Mammary epithelial cell (primary cell): ENCODE measurements around the gene TMCO5A.

Experiments
- EZH2 ChIP-seq: IDR thresholded peaks from 2 replicates; pipeline ENCODE4 v1.6.1; 2012; ENCODE audit warnings: low read length, inconsistent platforms, borderline replicate concordance
- TF ChIP-seq, protein P1 (sequence below), 2 donors: IDR thresholded peaks in 1 of 2; conservative IDR thresholded peaks in 1 of 2; 2 replicates each; pipeline ENCODE4 v1.5.1; 2011 to 2012; ENCODE audit warnings: inconsistent platforms in 2 of 2, low read length in 2 of 2, mild to moderate bottlenecking in 2 of 2, control low read depth in 1 of 2, low read depth in 1 of 2; ENCODE audit not compliant: insufficient read depth in 1 of 2; ENCODE audit errors: extremely low read depth in 1 of 2

DNA sequence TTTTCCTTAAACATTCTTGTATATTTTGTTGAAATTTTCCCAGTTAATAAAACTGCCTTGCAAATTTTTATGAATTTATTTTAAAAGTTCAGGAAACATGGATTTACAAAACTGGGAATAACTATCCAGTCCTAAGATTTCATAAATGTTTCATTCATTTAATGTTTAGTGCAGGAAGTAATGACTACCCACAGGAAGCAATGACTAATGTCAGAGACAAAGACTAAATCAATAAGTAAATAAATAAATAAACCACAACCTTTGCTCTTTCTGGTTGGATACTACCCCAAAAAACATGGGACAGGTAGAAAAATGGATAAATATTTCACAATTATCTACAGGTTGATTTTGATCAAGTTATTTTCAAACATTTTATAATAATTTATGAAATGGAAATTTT lies 48.8 kb upstream of the TMCO5A start:
- TF ChIP-seq EZH2, result no peak
- TF ChIP-seq, protein P1, sequence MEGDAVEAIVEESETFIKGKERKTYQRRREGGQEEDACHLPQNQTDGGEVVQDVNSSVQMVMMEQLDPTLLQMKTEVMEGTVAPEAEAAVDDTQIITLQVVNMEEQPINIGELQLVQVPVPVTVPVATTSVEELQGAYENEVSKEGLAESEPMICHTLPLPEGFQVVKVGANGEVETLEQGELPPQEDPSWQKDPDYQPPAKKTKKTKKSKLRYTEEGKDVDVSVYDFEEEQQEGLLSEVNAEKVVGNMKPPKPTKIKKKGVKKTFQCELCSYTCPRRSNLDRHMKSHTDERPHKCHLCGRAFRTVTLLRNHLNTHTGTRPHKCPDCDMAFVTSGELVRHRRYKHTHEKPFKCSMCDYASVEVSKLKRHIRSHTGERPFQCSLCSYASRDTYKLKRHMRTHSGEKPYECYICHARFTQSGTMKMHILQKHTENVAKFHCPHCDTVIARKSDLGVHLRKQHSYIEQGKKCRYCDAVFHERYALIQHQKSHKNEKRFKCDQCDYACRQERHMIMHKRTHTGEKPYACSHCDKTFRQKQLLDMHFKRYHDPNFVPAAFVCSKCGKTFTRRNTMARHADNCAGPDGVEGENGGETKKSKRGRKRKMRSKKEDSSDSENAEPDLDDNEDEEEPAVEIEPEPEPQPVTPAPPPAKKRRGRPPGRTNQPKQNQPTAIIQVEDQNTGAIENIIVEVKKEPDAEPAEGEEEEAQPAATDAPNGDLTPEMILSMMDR (conservative IDR thresholded peaks at IDR 0.05 in 1 of 2, IDR thresholded peaks at IDR 0.05 in 1 of 2; ENCODE audit: extremely low read depth in 1 of 2, insufficient read depth in 1 of 2, low read depth in 1 of 2, low read length in 2 of 2), result no peak
